ENCODE data around the gene PPM1B.
"Not testable (repeated sequence)": the region's sequence is repeated elsewhere in the genome, so short reads cannot be mapped to it uniquely, and the experiment has no call there.

The PPM1B gene

DNA sequence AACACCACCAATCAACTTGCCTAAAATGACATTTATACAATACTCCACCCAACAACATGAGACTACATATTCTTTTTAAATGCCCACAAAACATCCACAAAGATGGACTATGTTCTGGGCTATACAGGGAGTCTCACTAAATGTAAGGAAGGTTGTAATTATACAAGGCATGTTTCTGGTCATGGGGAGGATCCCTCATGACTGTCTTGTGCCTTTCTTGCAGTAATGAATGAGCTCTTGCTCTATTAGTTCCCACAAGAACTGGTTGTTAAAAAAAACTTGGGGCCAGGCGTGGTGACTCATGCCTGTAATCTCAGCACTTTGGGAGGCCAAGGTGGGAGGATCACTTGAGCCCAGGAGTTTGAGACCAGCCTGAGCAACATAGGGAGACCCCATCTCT lies 89.1 kb downstream of the PPM1B start:
- not testable (repeated sequence) for DNase-seq

DNA sequence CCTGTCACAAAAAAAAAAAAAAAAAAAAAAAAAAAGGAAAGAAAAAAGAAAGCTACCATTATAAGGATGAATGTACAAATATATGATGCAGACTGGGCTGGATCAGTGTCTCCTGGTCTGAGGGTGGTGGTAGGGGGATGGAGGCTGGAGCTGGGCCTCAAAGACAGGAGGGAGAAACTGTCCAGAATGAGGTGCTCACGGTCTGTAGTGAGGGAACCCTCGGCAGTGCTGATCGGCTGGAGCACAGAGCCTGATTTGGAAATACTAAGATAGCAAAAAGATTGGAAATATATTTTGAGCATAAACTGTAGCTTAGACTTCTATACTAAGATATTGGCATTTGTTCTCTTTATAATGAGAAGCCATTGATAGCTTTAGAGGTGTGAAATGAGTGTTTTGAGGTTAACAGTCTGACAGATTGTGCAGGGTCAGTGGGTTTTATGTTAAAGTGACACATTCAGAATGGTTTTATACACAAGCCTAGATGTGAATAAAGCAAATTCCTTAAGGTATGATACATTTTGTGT lies 98.7 kb downstream of the PPM1B start:
- DNase-seq = no peak

GRCh38 chr2:44267796-44268648 lies 99.3 kb downstream of the PPM1B start:
- DNase-seq = no peak

DNA sequence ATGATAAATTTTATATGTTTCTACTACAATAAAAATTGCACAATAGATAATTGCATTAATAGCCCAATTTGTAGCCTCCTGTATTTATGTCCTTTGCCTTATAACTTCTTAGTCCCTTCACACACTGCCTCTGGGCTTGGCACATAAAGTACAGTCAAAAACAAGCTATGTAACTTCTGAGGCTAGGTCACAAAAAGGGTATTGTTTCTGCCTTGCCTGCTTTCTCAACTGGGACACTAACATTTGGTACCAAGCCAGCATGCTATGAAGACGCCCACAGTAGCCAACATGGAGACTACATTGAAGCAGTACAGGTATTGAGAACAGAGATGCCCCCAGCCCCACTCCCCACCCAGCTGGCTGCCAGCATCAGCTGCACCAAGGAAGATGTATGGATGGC lies 101.2 kb downstream of the PPM1B start:
- no peak for DNase-seq

DNA sequence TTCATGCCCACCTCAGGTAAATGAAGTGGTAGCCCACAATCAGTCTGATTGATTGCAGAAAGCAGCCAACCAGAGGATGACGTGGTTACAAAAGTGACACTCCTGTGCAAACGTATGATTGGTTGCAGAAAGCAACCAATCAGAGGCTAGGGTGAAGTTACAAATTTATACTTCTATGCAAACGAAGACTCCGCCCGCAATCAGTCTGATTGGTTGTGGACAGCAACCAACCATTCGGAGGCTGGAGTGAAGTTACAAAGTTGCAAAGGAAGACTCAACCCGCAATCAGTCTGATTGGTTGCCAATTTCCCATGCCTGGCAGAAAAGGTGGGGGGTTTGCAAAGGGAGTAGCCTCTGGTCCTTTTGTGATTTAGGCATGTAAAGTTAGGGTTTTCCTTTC lies 102.6 kb downstream of the PPM1B start:
- DNase-seq = no peak

DNA sequence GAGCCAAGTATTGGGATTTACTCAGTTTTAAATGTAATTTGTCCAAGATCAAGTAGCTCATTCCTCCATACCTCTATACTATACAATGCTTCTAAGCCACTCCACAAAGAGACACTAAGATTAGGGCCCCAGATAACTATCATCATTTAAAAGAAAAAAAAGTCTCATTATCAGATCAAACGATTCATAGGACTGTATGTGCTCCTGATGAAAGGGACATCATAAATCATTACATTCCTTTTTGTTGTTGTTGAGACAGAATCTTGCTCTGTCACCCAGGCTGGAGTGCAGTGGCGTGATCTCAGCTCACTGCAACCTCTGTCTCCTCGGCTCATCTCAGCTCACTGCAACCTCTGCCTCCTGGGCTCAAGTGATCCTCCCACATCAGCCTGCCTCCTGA lies 104.4 kb downstream of the PPM1B start:
- DNase-seq = no peak

DNA sequence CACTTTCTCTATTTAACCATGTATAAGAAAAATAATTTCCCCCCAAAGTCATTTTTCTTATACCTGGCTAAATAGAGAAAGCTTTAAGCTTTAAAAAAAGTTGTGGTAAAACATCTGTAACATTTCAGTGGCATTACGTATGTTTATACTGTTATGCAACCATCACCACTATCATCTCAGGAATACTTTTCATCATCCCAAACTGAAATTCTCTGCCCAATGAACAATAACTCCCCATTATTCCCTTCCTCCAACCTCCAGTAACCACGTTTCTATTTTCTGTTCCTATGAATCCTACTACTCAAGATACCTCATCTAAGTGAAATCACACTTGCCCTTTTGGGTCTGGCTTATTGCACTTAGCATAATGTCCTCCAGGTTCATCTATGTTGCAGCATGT lies 104.9 kb downstream of the PPM1B start:
- no peak for DNase-seq

DNA sequence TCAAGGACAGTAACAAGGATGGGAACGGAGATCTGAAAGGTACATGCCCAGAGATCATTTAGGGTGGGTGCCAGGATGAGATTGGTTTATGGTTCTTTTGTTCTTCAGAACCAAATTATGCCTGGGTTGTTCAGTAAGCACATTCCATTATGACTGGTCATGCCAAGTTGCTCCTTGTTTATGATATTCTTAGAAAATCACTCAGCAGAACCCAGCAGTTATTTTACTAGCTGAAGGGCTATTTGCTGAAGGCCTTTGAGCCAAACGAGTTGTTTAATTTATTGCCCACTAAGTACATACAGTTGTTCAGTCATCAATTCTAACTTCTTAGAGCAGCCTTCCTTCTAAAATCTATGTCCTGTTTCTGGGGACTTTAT lies 107.2 kb downstream of the PPM1B start:
- DNase-seq = no peak

DNA sequence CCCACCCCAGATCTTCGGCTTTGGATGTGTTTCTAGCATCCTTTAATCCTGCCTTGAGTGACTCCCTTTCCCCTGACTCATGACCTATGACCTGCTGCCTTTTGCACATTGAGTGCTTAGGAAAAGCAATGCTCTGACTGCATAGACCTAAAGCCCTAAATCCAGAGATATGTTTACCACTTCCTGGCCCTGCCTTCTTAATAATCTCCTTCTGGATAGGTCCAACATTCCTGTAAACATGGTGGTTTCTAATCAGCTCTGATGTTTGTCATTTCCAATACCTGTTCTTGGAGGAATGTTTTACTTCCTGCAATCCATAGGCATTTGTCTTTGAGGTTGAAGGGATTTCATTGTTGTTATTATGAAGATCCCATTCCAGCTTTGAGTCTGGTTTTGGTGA lies 108.9 kb downstream of the PPM1B start:
- no peak for DNase-seq

DNA sequence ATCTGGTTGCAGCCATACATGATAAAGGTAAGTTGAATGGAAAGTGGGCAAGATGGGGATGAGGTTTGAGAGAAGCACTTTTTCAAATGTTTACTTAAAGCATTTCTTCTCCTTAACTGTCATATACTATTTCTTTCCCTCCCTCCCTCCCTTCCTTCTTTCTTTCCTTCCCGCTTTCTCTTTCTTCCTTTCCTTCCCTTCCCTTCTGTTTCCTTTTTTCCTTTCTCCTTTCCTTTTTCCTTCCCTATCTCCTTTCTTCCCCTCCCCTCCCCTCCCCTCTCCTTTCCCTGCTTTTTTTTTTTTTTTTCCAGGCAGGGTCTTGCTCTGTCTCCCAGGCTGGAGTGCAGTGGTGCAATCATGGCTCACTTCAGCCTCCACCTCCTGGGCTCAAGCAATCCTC lies 112.2 kb downstream of the PPM1B start:
- DNase-seq = no peak
